NCI-H460 (cell line): ENCODE results near the gene MYADML2. TPM values are rescaled to one million over a fixed set of nuclear protein-coding genes. Genes with fewer than 3 reads are reported as not detected.
"Not testable (repeated sequence)": the region's sequence is repeated elsewhere in the genome, so short reads cannot be mapped to it uniquely, and the experiment has no call there.

Source experiments
- DNase-seq: peaks from one replicate; pipeline ENCODE4 v3.0.0-alpha.2; 2016; ENCODE audit warnings: low read depth; ENCODE audit errors: extremely low read depth
- total RNA-seq: library from RNA; depleted of rRNA; stranded (reverse); fragments of >200 nt; shearing (Covaris generic); gene quantifications from 2 replicates; pipeline ENCODE4 v1.2.3, GENCODE V29; 2014

MYADML2 gene
- total RNA-seq, 1 experiment from 2014 or later: not detected

GRCh38 chr17:81959362-81960129 is 12.5 kb upstream of the MYADML2 start:
- peak; percentile 42 for DNase-seq

GRCh38 chr17:81958633-81959342 is 11.8 kb upstream of the MYADML2 start:
- DNase-seq: no peak

- DNase-seq: no peak
These were observed 10.8 kb upstream of the MYADML2 start for GRCh38 chr17:81957691-81958432.

GRCh38 chr17:81956607-81957589 is 9.9 kb upstream of the MYADML2 start:
- no peak for DNase-seq

- no peak for DNase-seq
These were observed 8.9 kb upstream of the MYADML2 start for GRCh38 chr17:81955756-81956544.

- no peak for DNase-seq
These were observed 8.1 kb upstream of the MYADML2 start for GRCh38 chr17:81955058-81955681.

- no peak for DNase-seq
These were observed 7.4 kb upstream of the MYADML2 start for GRCh38 chr17:81954131-81955057.

GRCh38 chr17:81953443-81953842 is 6.4 kb upstream of the MYADML2 start:
- DNase-seq: not testable (repeated sequence)

GRCh38 chr17:81952792-81953228 is 5.8 kb upstream of the MYADML2 start:
- no peak for DNase-seq

- DNase-seq: no peak
These were observed 5.0 kb upstream of the MYADML2 start for GRCh38 chr17:81951785-81952684.

GRCh38 chr17:81950501-81950900 is 3.5 kb upstream of the MYADML2 start:
- DNase-seq: no peak

- DNase-seq: no peak
These were observed 1.8 kb upstream of the MYADML2 start for GRCh38 chr17:81948635-81949378.

- no peak for DNase-seq
These were observed 2.2 kb downstream of the MYADML2 start for GRCh38 chr17:81944858-81945257.

- DNase-seq: no peak
These were observed 4.9 kb downstream of the MYADML2 start for GRCh38 chr17:81942167-81942553.

GRCh38 chr17:81941484-81942166 is 5.4 kb downstream of the MYADML2 start:
- DNase-seq: no peak
